HCEC 1CT (cell line): Measurements from ENCODE around the gene NEURL3.
"Not testable (repeated sequence)": the region's sequence is repeated elsewhere in the genome, so short reads cannot be mapped to it uniquely, and the experiment has no call there.

ENCODE experiments used
- DNase-seq: peaks from one replicate; pipeline ENCODE4 v3.0.0-alpha.2; 2017

NEURL3 gene

GRCh38 chr2:96505231-96505889 is at the start of gene NEURL3:
Gene NEURL3 (minus strand): TSS chr2:96505357. CDS start chr2:96505286, 71 bp downstream.
- peak; percentile 58 for DNase-seq

GRCh38 chr2:96554293-96555145 is 49.4 kb upstream of the NEURL3 start:
- DNase-seq: peak; percentile 33

DNA sequence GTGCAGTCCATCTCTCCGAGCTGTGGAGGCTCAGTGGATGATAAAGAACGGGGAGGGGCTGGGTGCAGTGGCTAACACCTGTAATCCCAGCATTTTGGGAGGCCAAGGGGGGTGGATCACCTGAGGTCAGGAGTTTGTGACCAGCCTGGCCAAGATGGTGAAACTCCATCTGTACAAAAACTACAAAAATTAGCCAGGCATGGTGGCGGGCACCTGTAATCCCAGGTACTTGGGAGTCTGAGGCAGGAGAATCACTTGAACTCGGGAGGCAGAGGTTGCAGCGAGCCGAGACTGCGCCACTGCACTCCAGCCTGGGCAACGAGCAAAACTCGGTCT is 48.8 kb upstream of the NEURL3 start:
- not testable (repeated sequence) for DNase-seq

- DNase-seq: no peak
These were observed 48.2 kb upstream of the NEURL3 start for GRCh38 chr2:96553176-96553956.

GRCh38 chr2:96552315-96553175 is 47.4 kb upstream of the NEURL3 start:
- DNase-seq: no peak

DNA sequence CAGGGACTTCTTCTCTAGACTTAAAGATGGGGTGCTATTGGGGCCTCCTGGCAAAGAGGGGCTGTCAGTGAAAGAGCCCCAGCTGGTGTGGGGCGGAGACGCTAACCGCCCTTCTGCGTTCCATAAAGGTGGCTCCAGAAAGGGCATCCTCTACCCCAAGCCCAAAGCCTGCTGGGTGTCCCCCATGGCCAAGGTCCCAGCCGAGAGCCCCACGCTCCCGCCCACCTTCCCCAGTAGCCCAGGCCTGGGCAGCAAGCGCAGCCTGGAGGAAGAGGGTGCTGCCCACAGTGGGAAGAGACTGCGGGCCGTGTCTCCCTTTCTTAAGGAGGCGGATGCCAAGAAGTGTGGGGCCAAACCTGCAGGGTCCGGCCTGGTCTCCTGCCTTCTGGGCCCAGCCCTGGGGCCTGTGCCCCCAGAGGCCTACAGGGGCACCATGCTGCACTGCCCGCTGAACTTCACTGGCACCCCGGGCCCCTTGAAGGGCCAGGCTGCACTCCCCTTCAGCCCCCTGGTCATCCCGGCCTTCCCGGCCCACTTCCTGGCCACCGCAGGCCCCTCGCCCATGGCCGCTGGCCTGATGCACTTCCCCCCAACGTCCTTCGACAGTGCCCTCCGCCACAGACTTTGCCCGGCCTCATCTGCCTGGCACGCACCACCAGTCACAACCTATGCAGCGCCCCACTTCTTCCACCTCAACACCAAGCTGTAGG is 46.6 kb upstream of the NEURL3 start:
- no peak for DNase-seq

DNA sequence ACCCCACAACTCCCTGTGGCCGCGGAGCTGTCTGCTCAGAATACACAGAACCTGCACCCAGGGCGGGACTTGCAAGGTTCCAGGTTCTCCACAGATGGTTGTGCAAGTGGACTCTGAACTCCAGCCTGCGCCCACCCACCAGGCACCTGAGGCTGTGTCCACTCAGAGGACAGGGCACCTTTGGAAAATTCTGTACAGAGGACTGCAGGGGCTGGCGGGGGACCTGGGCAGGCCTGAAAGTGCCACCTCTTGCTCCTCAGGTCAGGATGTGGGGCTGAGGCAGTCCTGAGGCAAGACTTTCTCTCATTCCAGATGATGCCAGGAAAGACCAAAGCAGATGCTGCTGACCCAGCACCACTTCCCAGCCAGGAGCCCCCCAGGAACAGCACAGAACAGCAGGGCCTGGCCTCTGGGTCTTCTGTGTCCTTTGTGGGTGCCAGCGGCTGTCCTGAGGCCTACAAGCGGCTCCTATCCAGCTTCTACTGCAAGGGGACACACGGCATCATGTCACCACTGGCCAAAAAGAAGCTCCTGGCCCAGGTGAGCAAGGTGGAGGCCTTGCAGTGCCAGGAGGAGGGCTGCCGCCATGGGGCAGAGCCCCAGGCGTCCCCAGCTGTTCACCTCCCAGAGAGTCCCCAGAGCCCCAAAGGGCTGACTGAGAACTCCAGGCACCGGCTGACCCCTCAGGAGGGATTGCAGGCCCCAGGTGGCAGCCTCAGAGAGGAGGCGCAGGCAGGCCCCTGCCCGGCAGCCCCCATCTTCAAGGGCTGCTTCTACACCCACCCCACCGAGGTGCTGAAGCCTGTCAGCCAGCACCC is 45.8 kb upstream of the NEURL3 start:
- DNase-seq: no peak

GRCh38 chr2:96549967-96550786 is 45.0 kb upstream of the NEURL3 start:
- no peak for DNase-seq

GRCh38 chr2:96549466-96549785 is 44.3 kb upstream of the NEURL3 start:
- DNase-seq: no peak

DNA sequence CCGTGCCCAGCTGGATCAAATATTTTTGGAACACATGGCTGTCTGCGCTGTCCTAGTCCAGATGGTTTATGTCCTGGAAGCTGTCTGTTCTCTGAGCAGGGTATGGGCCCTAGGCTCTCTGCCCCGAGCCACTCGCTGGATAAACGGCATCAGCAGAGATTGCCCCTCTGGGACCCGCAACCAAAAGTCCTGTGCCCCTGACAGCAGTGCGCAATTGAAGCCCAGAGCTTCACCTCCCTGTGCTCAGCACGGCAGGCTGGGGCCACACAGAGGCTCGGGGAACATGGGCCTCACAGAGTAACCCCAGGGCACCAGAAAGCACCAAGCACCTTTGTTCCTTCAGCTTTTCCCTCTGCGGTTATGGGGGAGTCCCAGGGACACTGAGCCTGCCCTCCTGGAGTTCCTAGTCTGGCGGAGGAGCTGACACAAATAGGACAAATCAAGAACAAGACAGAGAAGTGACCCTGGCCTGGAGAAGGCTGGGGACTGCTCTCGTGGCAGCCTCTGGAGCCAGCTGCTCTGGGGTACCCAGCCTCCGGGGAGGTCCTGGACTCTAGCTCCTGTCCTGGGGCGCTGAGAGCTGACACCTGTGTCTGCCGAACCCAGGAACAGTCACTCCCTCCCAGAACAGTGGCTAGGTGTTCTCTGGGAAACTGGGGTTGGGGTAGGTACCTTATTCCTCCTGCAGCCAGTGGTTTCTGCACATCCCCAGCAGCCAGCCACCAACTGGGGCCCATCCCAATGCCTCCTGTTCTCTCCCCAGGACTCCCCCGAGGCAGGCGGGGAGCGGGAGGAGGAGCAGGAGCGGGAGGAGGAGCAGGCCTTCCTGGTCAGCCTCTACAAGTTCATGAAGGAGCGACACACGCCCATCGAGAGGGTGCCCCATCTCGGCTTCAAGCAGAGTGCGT is 43.7 kb upstream of the NEURL3 start:
- DNase-seq: no peak

DNA sequence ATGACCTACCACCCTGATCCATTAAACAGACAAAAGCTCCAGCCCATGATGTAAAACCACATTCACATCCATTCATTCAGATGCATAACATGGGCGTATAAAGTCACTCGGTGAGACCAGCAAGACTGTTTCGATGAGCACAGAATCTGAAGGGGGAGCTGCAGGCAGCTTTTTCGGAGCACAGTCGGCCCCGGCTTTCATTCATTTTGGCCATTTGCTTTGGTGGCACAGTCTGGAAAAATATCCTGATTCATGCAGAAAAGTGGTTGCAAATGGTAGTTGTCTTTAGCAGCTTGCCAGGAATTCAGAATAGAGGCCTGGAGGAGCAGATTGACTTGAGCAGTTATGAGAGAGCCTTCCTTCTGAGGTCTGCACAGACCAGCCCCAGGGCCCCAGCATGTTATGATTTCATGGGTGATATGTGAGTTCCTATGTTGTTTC is 42.6 kb upstream of the NEURL3 start:
- DNase-seq: no peak

DNA sequence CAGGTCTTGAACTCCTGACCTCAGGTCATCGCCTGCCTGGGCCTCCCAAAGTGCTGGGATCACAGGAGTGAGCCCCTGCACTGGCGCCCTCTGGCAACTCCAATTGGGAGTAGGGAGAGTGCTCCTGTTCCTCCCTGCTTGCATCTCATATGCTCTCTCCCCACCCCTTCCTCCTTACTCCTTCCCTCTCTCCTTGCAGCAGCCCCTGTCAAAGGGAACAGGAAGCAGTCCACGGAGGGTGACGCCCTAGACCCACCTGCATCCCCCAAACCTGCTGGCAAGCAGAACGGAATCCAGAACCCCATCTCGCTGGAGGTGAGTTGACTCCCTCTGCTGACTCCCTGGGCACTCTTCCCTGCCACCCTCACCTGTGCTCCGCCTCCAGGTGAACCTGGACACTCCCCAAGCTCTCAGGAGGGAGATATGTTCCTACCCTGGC is 42.1 kb upstream of the NEURL3 start:
- DNase-seq: no peak

DNA sequence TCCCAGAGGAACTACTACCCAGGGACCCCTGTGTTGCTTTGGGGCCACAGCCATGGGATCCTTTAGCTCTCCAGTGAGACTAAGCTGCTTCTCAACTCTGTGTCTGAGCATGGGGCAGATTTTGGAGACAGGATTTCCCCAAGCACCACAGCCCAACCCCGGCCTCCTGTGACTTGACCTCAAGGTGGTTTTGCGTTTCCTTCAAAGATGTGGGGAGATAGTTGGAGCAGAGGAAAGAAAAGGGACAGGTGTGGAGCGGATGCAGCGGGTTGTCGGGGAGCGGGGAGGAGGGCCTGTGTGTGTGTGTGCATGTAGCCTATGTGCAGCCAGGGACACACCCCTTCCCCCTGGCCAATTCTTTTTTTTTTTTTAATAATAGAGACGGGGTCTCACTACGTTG is 41.6 kb upstream of the NEURL3 start:
- DNase-seq: no peak

DNA sequence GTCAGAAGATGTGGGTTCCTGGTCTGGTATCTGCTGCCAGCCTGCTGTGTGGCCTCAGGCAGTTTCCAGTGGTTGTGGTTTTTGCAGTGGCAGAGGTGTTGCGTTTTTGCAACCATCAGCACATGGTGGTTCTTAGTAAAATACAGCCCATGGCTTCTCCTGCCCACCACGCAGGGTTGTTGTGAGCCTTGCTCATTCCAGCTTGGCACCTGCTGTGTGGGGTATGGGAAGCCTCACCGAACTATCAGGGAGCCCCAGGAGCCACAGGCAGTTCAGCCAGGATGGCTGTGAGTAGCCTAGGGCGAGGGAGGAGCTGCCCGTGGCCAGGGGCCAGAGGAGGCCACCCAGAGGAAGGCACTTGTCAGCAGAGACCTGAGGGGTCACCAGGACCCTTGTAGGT is 41.2 kb upstream of the NEURL3 start:
- DNase-seq: no peak

- no peak for DNase-seq
These were observed 37.3 kb upstream of the NEURL3 start for GRCh38 chr2:96542357-96542977.

- peak; percentile 33 for DNase-seq
These were observed 36.4 kb upstream of the NEURL3 start for GRCh38 chr2:96541398-96542152.

DNA sequence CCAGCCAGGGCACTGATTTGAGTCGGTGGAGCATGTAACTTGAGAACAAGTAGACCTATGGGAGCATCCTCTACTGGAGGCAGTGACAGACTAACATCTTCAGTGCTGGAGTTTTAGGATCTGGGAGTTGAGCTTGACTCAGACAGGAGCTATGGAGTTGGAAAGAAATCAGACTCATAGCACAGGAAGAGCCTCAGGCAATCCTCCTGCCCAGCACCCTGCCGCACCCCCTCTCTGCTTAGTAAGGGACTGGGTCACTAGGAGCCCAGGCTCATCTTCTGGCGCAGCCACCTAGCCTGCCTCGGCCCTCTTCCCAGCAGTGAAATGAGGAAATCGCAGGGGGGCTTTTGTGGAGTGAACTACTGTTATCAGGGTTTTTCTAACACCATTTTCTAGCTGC is 35.0 kb upstream of the NEURL3 start:
- DNase-seq: no peak
